ENCODE results near the gene ANKRD18B. TPM values are rescaled to one million over a fixed set of nuclear protein-coding genes. Genes with fewer than 3 reads are reported as not detected.
"Not testable (repeated sequence)": the region's sequence is repeated elsewhere in the genome, so short reads cannot be mapped to it uniquely, and the experiment has no call there.

ANKRD18B gene
- total RNA-seq = not detected in 2 replicates

GRCh38 chr9:33523397-33524305, at the start of gene ANKRD18B:
Gene ANKRD18B (plus strand): TSS chr9:33524251. CDS start chr9:33524490, 239 bp downstream.
- H3K36me3 Mint-ChIP-seq (ENCODE audit: low read depth); H3K27ac Mint-ChIP-seq; POLR2A ChIA-PET; DNase-seq; H3K9me3 Mint-ChIP-seq; intact Hi-C loops (cut with micrococcal nuclease); CTCF ChIA-PET; H3K4me1 Mint-ChIP-seq: not testable (repeated sequence)
- peak; percentile 81 for ATAC-seq (ENCODE audit: low read depth)
- Mint-ChIP-seq H3K4me3 (peak within 1 kb of the TSS; percentile 71), H3K27me3 (peaks cover 26% of the 10 kb centered on the region)

DNA sequence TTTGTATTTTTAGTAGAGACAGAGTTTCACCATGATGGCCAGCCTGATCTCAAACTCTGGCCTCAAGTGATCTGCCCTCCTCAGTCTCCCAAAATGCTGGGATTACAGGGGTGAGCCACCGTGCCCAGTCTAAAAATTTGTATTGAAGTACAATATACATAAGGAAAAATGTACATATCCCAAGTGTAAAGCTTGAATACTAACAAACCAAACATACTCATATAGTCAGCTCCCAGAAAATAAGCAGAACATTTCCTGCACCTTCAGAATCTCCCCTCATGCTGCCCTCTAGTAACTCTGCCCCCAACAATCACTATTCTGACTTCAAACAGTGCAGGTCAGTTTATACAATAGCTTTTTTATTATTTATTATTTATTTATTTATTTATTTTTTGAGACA, 48.7 kb upstream of the ANKRD18B start:
- Mint-ChIP-seq H3K27me3 (no peaks in the 10 kb centered on the region), H3K4me3 (no peak overlapping the region), H3K9me3 (no peaks in the 10 kb centered on the region), H3K4me1 (peaks cover 28% of the 10 kb centered on the region), H3K27ac (no peak overlapping the region), H3K36me3 (ENCODE audit: low read depth) (peaks cover 28% of the 10 kb centered on the region)
- intact Hi-C loops (cut with micrococcal nuclease) = loop anchor here (10.0 kb wide), 4 partner anchors 451 to 1639 kb away; partner anchors contain the start of genes ATOSB, DNAJA1, RPP25L and SMIM27
- CTCF ChIA-PET = interaction anchor here (1.0 to 2.5 kb wide), 2 partner anchors 9 to 1129 kb away, joined by 3 to 7 read pairs; no protein-coding TSS in a partner anchor
- ATAC-seq (ENCODE audit: low read depth) (no peak), DNase-seq (no peak)
- POLR2A ChIA-PET = no interaction called here
- TF ChIP-seq, protein P1, sequence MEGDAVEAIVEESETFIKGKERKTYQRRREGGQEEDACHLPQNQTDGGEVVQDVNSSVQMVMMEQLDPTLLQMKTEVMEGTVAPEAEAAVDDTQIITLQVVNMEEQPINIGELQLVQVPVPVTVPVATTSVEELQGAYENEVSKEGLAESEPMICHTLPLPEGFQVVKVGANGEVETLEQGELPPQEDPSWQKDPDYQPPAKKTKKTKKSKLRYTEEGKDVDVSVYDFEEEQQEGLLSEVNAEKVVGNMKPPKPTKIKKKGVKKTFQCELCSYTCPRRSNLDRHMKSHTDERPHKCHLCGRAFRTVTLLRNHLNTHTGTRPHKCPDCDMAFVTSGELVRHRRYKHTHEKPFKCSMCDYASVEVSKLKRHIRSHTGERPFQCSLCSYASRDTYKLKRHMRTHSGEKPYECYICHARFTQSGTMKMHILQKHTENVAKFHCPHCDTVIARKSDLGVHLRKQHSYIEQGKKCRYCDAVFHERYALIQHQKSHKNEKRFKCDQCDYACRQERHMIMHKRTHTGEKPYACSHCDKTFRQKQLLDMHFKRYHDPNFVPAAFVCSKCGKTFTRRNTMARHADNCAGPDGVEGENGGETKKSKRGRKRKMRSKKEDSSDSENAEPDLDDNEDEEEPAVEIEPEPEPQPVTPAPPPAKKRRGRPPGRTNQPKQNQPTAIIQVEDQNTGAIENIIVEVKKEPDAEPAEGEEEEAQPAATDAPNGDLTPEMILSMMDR (IDR thresholded peaks at IDR 0.05) = no peak

DNA sequence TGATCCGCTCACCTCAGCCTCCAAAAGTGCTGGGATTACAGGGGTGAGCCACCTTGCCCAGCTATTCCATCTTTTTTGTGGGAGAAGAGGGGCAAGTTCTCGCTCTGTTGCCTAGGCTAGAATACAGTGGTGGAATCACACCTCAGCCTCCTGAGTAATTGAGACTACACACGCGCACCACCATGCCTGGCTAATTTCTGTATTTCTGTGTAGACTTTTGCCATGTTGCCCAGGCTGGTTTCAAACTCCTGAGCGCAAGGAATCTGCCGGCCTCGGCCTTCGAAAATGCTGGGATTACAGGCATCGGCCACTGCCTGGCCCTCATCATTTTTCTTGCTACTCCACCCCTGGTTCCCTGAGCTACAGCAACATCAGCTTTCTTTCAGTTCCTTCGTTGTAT, 47.5 kb upstream of the ANKRD18B start:
- Mint-ChIP-seq H3K27ac (no peak overlapping the region), H3K9me3 (no peaks in the 10 kb centered on the region), H3K4me3 (no peak overlapping the region), H3K4me1 (peaks cover 26% of the 10 kb centered on the region), H3K27me3 (no peaks in the 10 kb centered on the region), H3K36me3 (ENCODE audit: low read depth) (peaks cover 18% of the 10 kb centered on the region)
- intact Hi-C loops (cut with micrococcal nuclease) = loop anchor here (10.0 kb wide), 4 partner anchors 452 to 1638 kb away; partner anchors contain the start of genes ATOSB, DNAJA1, RPP25L and SMIM27
- DNase-seq (no peak), ATAC-seq (ENCODE audit: low read depth) (no peak)
- CTCF ChIA-PET = interaction anchor here (2.5 kb wide), 1 partner anchor 10 kb away, joined by 7 read pairs; no protein-coding TSS in a partner anchor
- POLR2A ChIA-PET = interaction anchor here (0.7 kb wide), 1 partner anchor 15 kb away, joined by 3 read pairs; no protein-coding TSS in a partner anchor
- TF ChIP-seq, protein P1 (IDR thresholded peaks at IDR 0.05) = no peak

- Mint-ChIP-seq H3K36me3 (ENCODE audit: low read depth) (peaks cover 4% of the 10 kb centered on the region), H3K27ac (no peak overlapping the region), H3K4me1 (no peaks in the 10 kb centered on the region), H3K27me3 (no peaks in the 10 kb centered on the region), H3K9me3 (no peaks in the 10 kb centered on the region), H3K4me3 (no peak overlapping the region)
- DNase-seq (no peak), ATAC-seq (ENCODE audit: low read depth) (no peak)
- intact Hi-C loops (cut with micrococcal nuclease) = no loop called here
- CTCF ChIA-PET = no interaction called here
- POLR2A ChIA-PET = no interaction called here
- TF ChIP-seq, protein P1 (IDR thresholded peaks at IDR 0.05) = no peak
Observed at GRCh38 chr9:33480106-33480505, 43.9 kb upstream of the ANKRD18B start.

DNA sequence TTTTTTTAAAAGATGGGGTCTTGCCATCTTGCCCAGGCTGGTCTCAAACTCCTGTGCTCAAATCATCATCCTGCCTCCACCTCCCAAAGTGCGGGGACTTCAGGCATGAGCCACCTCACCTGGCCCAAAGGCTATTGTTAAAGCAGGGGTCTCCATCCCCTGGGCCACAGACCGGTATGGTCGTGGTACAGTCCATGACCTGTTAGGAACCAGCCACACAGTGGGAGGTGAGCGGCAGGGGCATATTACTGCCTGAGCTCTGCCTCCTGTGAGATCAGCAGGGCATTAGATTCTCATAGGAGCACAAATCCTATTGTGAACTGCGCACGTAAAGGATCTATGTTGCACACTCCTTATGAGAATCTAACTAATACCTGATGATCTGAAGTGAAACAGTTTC, 43.1 kb upstream of the ANKRD18B start:
- ChIA-PET POLR2A (no interaction called here), CTCF (no interaction called here)
- H3K9me3 Mint-ChIP-seq = no peaks in the 10 kb centered on the region
- no peaks in the 10 kb centered on the region for H3K27me3 Mint-ChIP-seq
- ATAC-seq (ENCODE audit: low read depth) (no peak), DNase-seq (no peak)
- intact Hi-C loops (cut with micrococcal nuclease) = no loop called here
- H3K4me1 Mint-ChIP-seq = no peaks in the 10 kb centered on the region
- peaks cover 4% of the 10 kb centered on the region for H3K36me3 Mint-ChIP-seq (ENCODE audit: low read depth)
- no peak overlapping the region for H3K27ac Mint-ChIP-seq
- no peak overlapping the region for H3K4me3 Mint-ChIP-seq
- TF ChIP-seq, protein P1 (IDR thresholded peaks at IDR 0.05) = no peak

DNA sequence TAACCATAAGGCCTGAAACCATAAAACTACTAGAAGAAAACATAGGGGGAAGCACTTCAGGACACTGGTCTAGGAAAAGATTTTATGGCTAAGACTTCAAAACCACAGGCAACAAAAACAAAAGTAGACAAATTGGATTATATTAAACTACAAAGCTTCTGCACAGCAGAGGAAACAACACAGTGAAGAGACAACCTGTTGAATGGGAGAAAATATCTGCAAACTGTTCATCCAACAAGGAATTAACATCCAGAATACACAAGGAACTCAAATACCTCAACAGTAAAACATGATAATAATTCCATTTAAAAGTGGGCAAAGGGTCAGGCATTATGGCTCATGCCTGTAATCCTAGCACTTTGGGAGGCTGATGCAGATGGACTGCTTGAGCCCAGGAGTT, 38.7 kb upstream of the ANKRD18B start:
- CTCF ChIA-PET; POLR2A ChIA-PET; H3K9me3 Mint-ChIP-seq; H3K4me3 Mint-ChIP-seq; H3K27ac Mint-ChIP-seq; H3K4me1 Mint-ChIP-seq; H3K36me3 Mint-ChIP-seq (ENCODE audit: low read depth); intact Hi-C loops (cut with micrococcal nuclease); H3K27me3 Mint-ChIP-seq; ATAC-seq (ENCODE audit: low read depth); DNase-seq: not testable (repeated sequence)

Data from activated B cell treated with CpG ODN at 0.5 μM for 24 hours (primary cell).